OCI-LY7 (cell line): ENCODE data around the gene KLHDC8A. TPM values are rescaled to one million over a fixed set of nuclear protein-coding genes. Genes with fewer than 3 reads are reported as not detected.

Source experiments
- BruUV-seq: library from RNA; stranded (reverse); fragments of 400-500 nt; replicated peaks from 2 replicates; lab custom pipeline; 2021; lab: Mats Ljungman, UMichigan
- CTCF ChIA-PET: fragments of 300-600 bp; sonication (Branson Sonifier 250); formaldehyde crosslinking; loops from one replicate; lab custom pipeline; 2022; ENCODE audit warnings: antibody characterized with exemption; ENCODE audit not compliant: unreplicated experiment; lab: Charles Lee
- POLR2A ChIA-PET: fragments of 300-600 bp; sonication (Branson Sonifier 250); formaldehyde crosslinking; loops from one replicate; lab custom pipeline; 2022; ENCODE audit warnings: antibody characterized with exemption; lab: Charles Lee
- DNase-seq: peaks from one replicate; pipeline ENCODE4 v3.0.0-alpha.2; 2015; ENCODE audit warnings: low spot score
- H2AFZ ChIP-seq: fragments of 200-600 bp; sonication (generic), shearing (Covaris generic); 2 replicates; pipeline ENCODE4 v1.6.1; 2014; ENCODE audit warnings: mild to moderate bottlenecking, antibody characterized with exemption, low read length, moderate library complexity
- H3K27ac ChIP-seq: fragments of 200-600 bp; sonication (generic); 2 replicates; pipeline ENCODE4 v1.5.1; 2014; ENCODE audit warnings: mixed run types, low read depth, mild to moderate bottlenecking, moderate library complexity, low read length, inconsistent platforms; ENCODE audit not compliant: poor library complexity, severe bottlenecking
- H3K36me3 ChIP-seq: fragments of 200-600 bp; sonication (generic); 2 replicates; pipeline ENCODE4 v1.6.1; 2014; ENCODE audit warnings: mild to moderate bottlenecking, antibody characterized with exemption, low read length, moderate library complexity, mixed read lengths; ENCODE audit not compliant: insufficient read depth
- H3K4me1 ChIP-seq: fragments of 200-600 bp; sonication (generic); 2 replicates; pipeline ENCODE4 v1.5.1; 2014; ENCODE audit warnings: mild to moderate bottlenecking, low read length; ENCODE audit not compliant: insufficient read depth, poor library complexity, severe bottlenecking
- H3K4me2 ChIP-seq: fragments of 200-600 bp; sonication (generic); 2 replicates; pipeline ENCODE4 v1.6.1; 2014; ENCODE audit warnings: mild to moderate bottlenecking, low read length
- H3K4me3 ChIP-seq: fragments of 200-600 bp; sonication (generic); 2 replicates; pipeline ENCODE4 v1.5.1; 2014; ENCODE audit warnings: mild to moderate bottlenecking, low read depth, low read length; ENCODE audit not compliant: poor library complexity, severe bottlenecking
- H3K79me2 ChIP-seq: fragments of 200-600 bp; sonication (generic); 2 replicates; pipeline ENCODE4 v1.6.1; 2016; ENCODE audit warnings: low read depth, mild to moderate bottlenecking, low read length, moderate library complexity, mixed read lengths; ENCODE audit not compliant: insufficient read depth
- H3K9me2 ChIP-seq: fragments of 200-600 bp; sonication (generic); 2 replicates; pipeline ENCODE4 v1.6.1; 2016; ENCODE audit warnings: mild to moderate bottlenecking, low read length, mixed read lengths; ENCODE audit not compliant: insufficient read depth
- H3K9me3 ChIP-seq: fragments of 200-600 bp; sonication (generic); 2 replicates; pipeline ENCODE4 v1.6.1; 2014; ENCODE audit warnings: mild to moderate bottlenecking, mixed run types, low read length, mixed read lengths
- H4K20me1 ChIP-seq: fragments of 200-600 bp; sonication (generic); 2 replicates; pipeline ENCODE4 v1.6.1; 2014; ENCODE audit warnings: mild to moderate bottlenecking, antibody characterized with exemption, low read length, moderate library complexity, mixed read lengths; ENCODE audit not compliant: insufficient read depth
- EZH2phosphoT487 ChIP-seq: fragments of 200-600 bp; sonication (generic); IDR thresholded peaks from 2 replicates; pipeline ENCODE4 v1.6.1; 2018; ENCODE audit warnings: low read depth, borderline replicate concordance, mild to moderate bottlenecking, mixed run types, antibody characterized with exemption, low read length, moderate library complexity, mixed read lengths
- intact Hi-C: fragments of 100-400 bp; cut with micrococcal nuclease; formaldehyde crosslinking; loops from one replicate; pipeline ENCODE4 v1.10.0; 2022; ENCODE audit not compliant: unreplicated experiment
- total RNA-seq, 2 experiments: library from RNA; depleted of rRNA in 1 of 2; stranded (reverse); fragments of >200 nt in 1 of 2; shearing (Covaris generic) in 1 of 2; gene quantifications; 2 replicates each; pipeline ENCODE4 v1.2.3, GENCODE V29; 2014 to 2022
- TF ChIP-seq, protein P1 (sequence below): fragments of 200-600 bp; sonication (generic); conservative IDR thresholded peaks from 2 replicates; pipeline ENCODE4 v1.5.1; 2014; ENCODE audit warnings: mild to moderate bottlenecking, antibody characterized with exemption, low read length, moderate library complexity, mixed read lengths

KLHDC8A gene
- total RNA-seq, 2 experiments from 2014 or later = not detected

DNA sequence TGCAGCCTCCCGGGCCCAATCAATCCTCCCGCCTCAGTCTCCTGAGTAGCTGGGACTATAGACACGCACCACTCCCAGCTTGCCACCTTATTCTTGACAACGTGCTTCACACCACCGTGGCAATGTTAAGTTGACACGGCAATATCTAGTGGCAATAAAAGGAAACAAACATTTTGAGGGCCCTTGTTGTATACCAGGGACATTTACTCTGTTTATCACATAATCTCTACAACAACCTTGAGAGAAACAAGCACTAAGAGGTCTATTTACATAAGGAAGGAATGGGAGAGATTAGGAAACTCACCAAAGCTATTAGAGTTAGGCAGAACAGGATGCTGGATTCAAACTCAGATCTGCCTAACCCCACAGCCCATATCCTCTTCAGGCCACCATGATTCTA lies 3.1 kb downstream of the KLHDC8A start:
- Histone ChIP-seq H3K27ac (no peak overlapping the region), H3K36me3 (no peaks in the 10 kb centered on the region), H3K4me3 (no peak overlapping the region), H3K4me2 (no peak overlapping the region), H3K9me2 (no peaks in the 10 kb centered on the region), H4K20me1 (no peaks in the 10 kb centered on the region), H3K4me1 (peaks cover 17% of the 10 kb centered on the region), H3K79me2 (no peaks in the 10 kb centered on the region), H2AFZ (no peak overlapping the region), H3K9me3 (no peaks in the 10 kb centered on the region)
- intact Hi-C loops = loop anchor here (1.0 to 5.0 kb wide), 3 partner anchors 79 to 171 kb away; no protein-coding TSS in a partner anchor
- DNase-seq = no peak
- BruUV-seq = no TSS peak
- ChIA-PET POLR2A (no interaction called here), CTCF (interaction anchor here (0.6 to 1.7 kb wide), 4 partner anchors 73 to 132 kb away, joined by 3 to 7 read pairs (median 4); no protein-coding TSS in a partner anchor)
- no peak for TF ChIP-seq EZH2phosphoT487
- TF ChIP-seq, protein P1, sequence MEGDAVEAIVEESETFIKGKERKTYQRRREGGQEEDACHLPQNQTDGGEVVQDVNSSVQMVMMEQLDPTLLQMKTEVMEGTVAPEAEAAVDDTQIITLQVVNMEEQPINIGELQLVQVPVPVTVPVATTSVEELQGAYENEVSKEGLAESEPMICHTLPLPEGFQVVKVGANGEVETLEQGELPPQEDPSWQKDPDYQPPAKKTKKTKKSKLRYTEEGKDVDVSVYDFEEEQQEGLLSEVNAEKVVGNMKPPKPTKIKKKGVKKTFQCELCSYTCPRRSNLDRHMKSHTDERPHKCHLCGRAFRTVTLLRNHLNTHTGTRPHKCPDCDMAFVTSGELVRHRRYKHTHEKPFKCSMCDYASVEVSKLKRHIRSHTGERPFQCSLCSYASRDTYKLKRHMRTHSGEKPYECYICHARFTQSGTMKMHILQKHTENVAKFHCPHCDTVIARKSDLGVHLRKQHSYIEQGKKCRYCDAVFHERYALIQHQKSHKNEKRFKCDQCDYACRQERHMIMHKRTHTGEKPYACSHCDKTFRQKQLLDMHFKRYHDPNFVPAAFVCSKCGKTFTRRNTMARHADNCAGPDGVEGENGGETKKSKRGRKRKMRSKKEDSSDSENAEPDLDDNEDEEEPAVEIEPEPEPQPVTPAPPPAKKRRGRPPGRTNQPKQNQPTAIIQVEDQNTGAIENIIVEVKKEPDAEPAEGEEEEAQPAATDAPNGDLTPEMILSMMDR = no peak

DNA sequence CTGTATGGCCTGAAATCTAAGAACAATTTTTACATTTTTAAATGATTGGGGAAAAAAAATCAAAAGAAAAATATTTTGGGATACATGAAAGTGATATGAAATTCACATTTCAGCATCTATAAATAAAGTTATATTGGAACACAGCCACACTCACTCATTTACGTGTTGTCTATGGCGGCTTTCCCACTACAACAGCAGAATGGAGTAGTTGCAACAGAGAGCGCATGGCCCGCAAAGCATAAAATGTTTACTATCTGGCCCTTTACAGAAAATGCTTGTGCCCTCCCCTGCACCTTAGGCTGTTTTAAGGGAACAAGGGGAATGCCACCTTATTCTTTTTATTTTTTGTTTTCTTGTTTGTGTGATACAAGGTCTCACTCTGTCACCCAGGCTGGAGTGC lies 3.5 kb downstream of the KLHDC8A start:
- Histone ChIP-seq H3K4me1 (peaks cover 21% of the 10 kb centered on the region), H3K9me2 (no peaks in the 10 kb centered on the region), H3K9me3 (no peaks in the 10 kb centered on the region), H4K20me1 (no peaks in the 10 kb centered on the region), H3K4me3 (no peak overlapping the region), H3K36me3 (no peaks in the 10 kb centered on the region), H3K79me2 (no peaks in the 10 kb centered on the region), H2AFZ (no peak overlapping the region), H3K4me2 (no peak overlapping the region), H3K27ac (no peak overlapping the region)
- intact Hi-C loops = loop anchor here (5.0 kb wide), 1 partner anchor 79 kb away; no protein-coding TSS in a partner anchor
- no peak for DNase-seq
- no TSS peak for BruUV-seq
- ChIA-PET POLR2A (no interaction called here), CTCF (interaction anchor here (0.6 to 1.7 kb wide), 2 partner anchors 97 to 132 kb away, joined by 3 to 7 read pairs; no protein-coding TSS in a partner anchor)
- TF ChIP-seq, protein P1 = no peak
- TF ChIP-seq EZH2phosphoT487 = no peak

DNA sequence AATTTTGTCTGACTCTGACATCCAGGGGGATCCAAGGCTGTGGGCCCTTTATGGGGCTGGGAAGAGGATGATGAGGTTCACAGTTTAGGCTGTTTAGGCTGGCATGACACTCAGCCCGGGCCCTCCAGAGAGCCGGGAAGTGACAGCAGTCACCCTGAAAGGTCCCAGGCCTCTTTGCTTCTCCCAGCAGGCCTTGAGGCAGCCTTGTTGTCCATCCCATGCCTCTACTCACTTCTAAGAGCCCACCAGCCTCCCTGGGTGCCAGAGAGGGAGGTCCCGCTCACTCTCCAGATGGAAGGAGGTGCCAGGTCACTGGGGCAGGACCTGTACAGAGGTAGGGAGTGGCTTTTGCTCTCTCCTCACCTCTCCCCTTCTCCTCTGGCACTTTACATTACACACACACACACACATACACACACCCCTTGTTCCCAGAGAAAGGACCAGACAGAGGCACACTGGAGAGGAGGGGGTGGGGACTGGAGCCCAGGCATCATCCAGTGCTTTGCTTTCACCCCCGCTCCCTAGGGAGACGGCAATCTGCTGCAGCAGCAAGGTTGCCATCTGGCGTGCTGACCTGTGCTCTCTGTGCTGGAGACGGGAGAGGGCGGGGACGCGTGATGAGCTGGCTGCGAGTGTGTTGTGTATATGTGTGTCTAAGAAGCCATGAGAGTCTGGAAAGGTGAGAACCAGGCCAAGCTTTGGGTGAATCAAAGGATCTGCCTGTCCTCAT lies 4.6 kb downstream of the KLHDC8A start:
- Histone ChIP-seq H2AFZ (no peak overlapping the region), H4K20me1 (no peaks in the 10 kb centered on the region), H3K4me2 (no peak overlapping the region), H3K36me3 (no peaks in the 10 kb centered on the region), H3K4me3 (no peak overlapping the region), H3K27ac (no peak overlapping the region), H3K9me3 (no peaks in the 10 kb centered on the region), H3K79me2 (no peaks in the 10 kb centered on the region), H3K4me1 (peaks cover 27% of the 10 kb centered on the region), H3K9me2 (no peaks in the 10 kb centered on the region)
- no peak for DNase-seq
- POLR2A ChIA-PET = interaction anchor here (0.7 kb wide), 1 partner anchor 1589 kb away, joined by 4 read pairs; no protein-coding TSS in a partner anchor
- TF ChIP-seq EZH2phosphoT487 = no peak
- TF ChIP-seq, protein P1 = no peak
- CTCF ChIA-PET = no interaction called here
- intact Hi-C loops = loop anchor here (5.0 kb wide), 1 partner anchor 80 kb away; no protein-coding TSS in a partner anchor
- BruUV-seq = no TSS peak
